ENCODE results near the gene HEBP2. TPM values are rescaled to one million over a fixed set of nuclear protein-coding genes. Genes with fewer than 3 reads are reported as not detected.

HEBP2 gene
- total RNA-seq, 1 experiment from 2014 or later, result 58.9 TPM

- H3K27ac ChIP-seq (ENCODE audit: low read length), result no peak overlapping the region
- no peaks in the 10 kb centered on the region for H3K36me3 ChIP-seq (ENCODE audit: low read depth, low read length)
- no peak for TF ChIP-seq EZH2phosphoT487 (IDR thresholded peaks at IDR 0.05; ENCODE audit: borderline replicate concordance, low read length)
- TF ChIP-seq, protein P1, sequence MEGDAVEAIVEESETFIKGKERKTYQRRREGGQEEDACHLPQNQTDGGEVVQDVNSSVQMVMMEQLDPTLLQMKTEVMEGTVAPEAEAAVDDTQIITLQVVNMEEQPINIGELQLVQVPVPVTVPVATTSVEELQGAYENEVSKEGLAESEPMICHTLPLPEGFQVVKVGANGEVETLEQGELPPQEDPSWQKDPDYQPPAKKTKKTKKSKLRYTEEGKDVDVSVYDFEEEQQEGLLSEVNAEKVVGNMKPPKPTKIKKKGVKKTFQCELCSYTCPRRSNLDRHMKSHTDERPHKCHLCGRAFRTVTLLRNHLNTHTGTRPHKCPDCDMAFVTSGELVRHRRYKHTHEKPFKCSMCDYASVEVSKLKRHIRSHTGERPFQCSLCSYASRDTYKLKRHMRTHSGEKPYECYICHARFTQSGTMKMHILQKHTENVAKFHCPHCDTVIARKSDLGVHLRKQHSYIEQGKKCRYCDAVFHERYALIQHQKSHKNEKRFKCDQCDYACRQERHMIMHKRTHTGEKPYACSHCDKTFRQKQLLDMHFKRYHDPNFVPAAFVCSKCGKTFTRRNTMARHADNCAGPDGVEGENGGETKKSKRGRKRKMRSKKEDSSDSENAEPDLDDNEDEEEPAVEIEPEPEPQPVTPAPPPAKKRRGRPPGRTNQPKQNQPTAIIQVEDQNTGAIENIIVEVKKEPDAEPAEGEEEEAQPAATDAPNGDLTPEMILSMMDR (conservative IDR thresholded peaks at IDR 0.05; ENCODE audit: low read depth, low read length), result no peak
- no peak for TF ChIP-seq EZH2 (IDR thresholded peaks at IDR 0.05; ENCODE audit: low read length, unreplicated experiment)
- no peak overlapping the region for H3K9ac ChIP-seq (ENCODE audit: low read length)
- DNase-seq (no peak), ATAC-seq (no peak)
- H3K4me2 ChIP-seq (ENCODE audit: low read length), result no peak overlapping the region
- no peaks in the 10 kb centered on the region for H3K9me3 ChIP-seq (ENCODE audit: low read length)
- no peaks in the 10 kb centered on the region for H3K27me3 ChIP-seq (ENCODE audit: low read length)
- intact Hi-C loops (cut with micrococcal nuclease), result no loop called here
- H3K4me1 ChIP-seq (ENCODE audit: insufficient read depth, low read length), result no peaks in the 10 kb centered on the region
- CTCF ChIA-PET, result no interaction called here
- BruUV-seq (replicated peaks), result no TSS peak
- no peak overlapping the region for H2AFZ ChIP-seq (ENCODE audit: low read length)
- no peaks in the 10 kb centered on the region for H4K20me1 ChIP-seq (ENCODE audit: low read length)
- POLR2A ChIA-PET (ENCODE audit: unreplicated experiment), result no interaction called here
- H3F3A ChIP-seq (ENCODE audit: low read length, unreplicated experiment), result no peaks in the 10 kb centered on the region
- no peaks in the 10 kb centered on the region for H3K9me2 ChIP-seq (replicated peaks; ENCODE audit: low read length)
- no peaks in the 10 kb centered on the region for H3K79me2 ChIP-seq (ENCODE audit: low read length)
- H3K4me3 ChIP-seq (ENCODE audit: low read length), result no peak overlapping the region
Measured at GRCh38 chr6:138397128-138398122, 6.6 kb upstream of the HEBP2 start.

GRCh38 chr6:138400326-138400725 lies 3.7 kb upstream of the HEBP2 start:
- no peaks in the 10 kb centered on the region for H3F3A ChIP-seq (ENCODE audit: low read length, unreplicated experiment)
- intact Hi-C loops (cut with micrococcal nuclease), result loop anchor here (5.0 kb wide), 1 partner anchor 238 kb away; the partner anchor contains the start of gene ARFGEF3
- TF ChIP-seq, protein P1 (conservative IDR thresholded peaks at IDR 0.05; ENCODE audit: low read depth, low read length), result no peak
- no peak for TF ChIP-seq EZH2 (IDR thresholded peaks at IDR 0.05; ENCODE audit: low read length, unreplicated experiment)
- TF ChIP-seq EZH2phosphoT487 (IDR thresholded peaks at IDR 0.05; ENCODE audit: borderline replicate concordance, low read length), result no peak
- H3K9me3 ChIP-seq (ENCODE audit: low read length), result no peaks in the 10 kb centered on the region
- H2AFZ ChIP-seq (ENCODE audit: low read length), result no peak overlapping the region
- H3K9me2 ChIP-seq (replicated peaks; ENCODE audit: low read length), result no peaks in the 10 kb centered on the region
- ATAC-seq (no peak), DNase-seq (no peak)
- H3K79me2 ChIP-seq (ENCODE audit: low read length), result peaks cover 9% of the 10 kb centered on the region
- H3K4me1 ChIP-seq (ENCODE audit: insufficient read depth, low read length), result peaks cover 10% of the 10 kb centered on the region; the same call in 1 of the 2 replicates
- H3K4me3 ChIP-seq (ENCODE audit: low read length), result no peak overlapping the region
- no peaks in the 10 kb centered on the region for H4K20me1 ChIP-seq (ENCODE audit: low read length)
- H3K36me3 ChIP-seq (ENCODE audit: low read depth, low read length), result no peaks in the 10 kb centered on the region
- no peak overlapping the region for H3K4me2 ChIP-seq (ENCODE audit: low read length)
- no TSS peak for BruUV-seq (replicated peaks)
- H3K9ac ChIP-seq (ENCODE audit: low read length), result no peak overlapping the region
- CTCF ChIA-PET, result no interaction called here
- H3K27ac ChIP-seq (ENCODE audit: low read length), result no peak overlapping the region
- POLR2A ChIA-PET (ENCODE audit: unreplicated experiment), result no interaction called here
- no peaks in the 10 kb centered on the region for H3K27me3 ChIP-seq (ENCODE audit: low read length)
